GM18505 (cell line): ENCODE results near the gene RPLP2.

Experiments used
- ATAC-seq: cut with Tn5 transposase; IDR thresholded peaks from one replicate; pipeline ENCODE4 v1.9.1; 2021; ENCODE audit not compliant: unreplicated experiment
- POLR2A ChIP-seq: IDR thresholded peaks from 4 replicates; pipeline ENCODE4 v1.6.1; 2011; ENCODE audit warnings: borderline replicate concordance; ENCODE audit not compliant: insufficient read depth, insufficient read length; ENCODE audit errors: extremely low read depth

The RPLP2 gene

GRCh38 chr11:844693-845644, 35.2 kb downstream of the RPLP2 start:
- no peak for ATAC-seq
- TF ChIP-seq POLR2A: no peak

- TF ChIP-seq POLR2A: no peak
These were observed 36.2 kb downstream of the RPLP2 start for GRCh38 chr11:845872-846495.

GRCh38 chr11:846496-847098, 36.8 kb downstream of the RPLP2 start:
- no peak for ATAC-seq
- TF ChIP-seq POLR2A: no peak

More at GRCh38 chr11:845872-846495, 36.2 kb downstream of the RPLP2 start:
- ATAC-seq: no peak

- ATAC-seq: no peak
These were observed 38.1 kb downstream of the RPLP2 start for GRCh38 chr11:847876-848275.

GRCh38 chr11:848380-848931, 38.7 kb downstream of the RPLP2 start:
- ATAC-seq: no peak
- no peak for TF ChIP-seq POLR2A

More at GRCh38 chr11:847876-848275, 38.1 kb downstream of the RPLP2 start:
- TF ChIP-seq POLR2A: no peak

- no peak for ATAC-seq
- TF ChIP-seq POLR2A: no peak
These were observed 39.5 kb downstream of the RPLP2 start for GRCh38 chr11:849104-849824.

GRCh38 chr11:849951-850774, 40.4 kb downstream of the RPLP2 start:
- no peak for ATAC-seq
- TF ChIP-seq POLR2A: no peak

GRCh38 chr11:850775-851763, 41.3 kb downstream of the RPLP2 start:
- TF ChIP-seq POLR2A: no peak
- ATAC-seq: no peak

- no peak for TF ChIP-seq POLR2A
- ATAC-seq: no peak
These were observed 43.0 kb downstream of the RPLP2 start for GRCh38 chr11:852762-853161.

- TF ChIP-seq POLR2A: no peak
- no peak for ATAC-seq
These were observed 44.1 kb downstream of the RPLP2 start for GRCh38 chr11:853682-854448.
